Measurements from ENCODE around the gene ERFL. TPM values are rescaled to one million over a fixed set of nuclear protein-coding genes. Genes with fewer than 3 reads are reported as not detected.

The ERFL gene
- total RNA-seq, 1 experiment from 2014 or later, result 0.79 TPM

- no peak for DNase-seq (ENCODE audit: low read depth, low spot score)
- no peaks in the 10 kb centered on the region for H4K20me1 ChIP-seq (ENCODE audit: insufficient read depth)
- H3K9me2 ChIP-seq (ENCODE audit: insufficient read depth), result no peaks in the 10 kb centered on the region
- ChIA-PET POLR2A (no interaction called here), RAD21 (ENCODE audit: low non-redundant PET in 1 of 2, low total read pairs in 2 of 2, uncharacterized antibody in 2 of 2, unreplicated experiment in 2 of 2) (no interaction called here), CTCF (no interaction called here)
- no peaks in the 10 kb centered on the region for H3K9me3 ChIP-seq (ENCODE audit: control insufficient read depth in 1 of 2, insufficient read depth in 1 of 2, low read depth in 1 of 2, low read length in 2 of 2)
- no peaks in the 10 kb centered on the region for H3K79me2 ChIP-seq (ENCODE audit: insufficient read depth, low read length)
- H3K4me3 ChIP-seq (replicated peaks in 1 of 2; ENCODE audit: low read depth in 1 of 2, low read length in 2 of 2), result no peak overlapping the region
- intact Hi-C loops (cut with micrococcal nuclease), result no loop called here
- H3K36me3 ChIP-seq (ENCODE audit: control insufficient read depth in 1 of 2, insufficient read depth in 2 of 2, low read length in 2 of 2), result no peaks in the 10 kb centered on the region
- H3K4me2 ChIP-seq (ENCODE audit: low read length), result no peak overlapping the region
- no peak for TF ChIP-seq CEBPB (IDR thresholded peaks at IDR 0.05; ENCODE audit: low read depth)
- no peak for TF ChIP-seq YY1 (IDR thresholded peaks at IDR 0.05; ENCODE audit: extremely low read depth, insufficient replicate concordance, low read depth, low read length)
- TF ChIP-seq RAD21 (IDR thresholded peaks at IDR 0.05; ENCODE audit: low read depth), result no peak
- no peak for TF ChIP-seq POLR2AphosphoS5 (IDR thresholded peaks at IDR 0.05; ENCODE audit: low read depth, low read length)
- TF ChIP-seq, protein P1, sequence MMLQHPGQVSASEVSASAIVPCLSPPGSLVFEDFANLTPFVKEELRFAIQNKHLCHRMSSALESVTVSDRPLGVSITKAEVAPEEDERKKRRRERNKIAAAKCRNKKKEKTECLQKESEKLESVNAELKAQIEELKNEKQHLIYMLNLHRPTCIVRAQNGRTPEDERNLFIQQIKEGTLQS (IDR thresholded peaks at IDR 0.05), result no peak
- TF ChIP-seq ELF1 (IDR thresholded peaks at IDR 0.05; ENCODE audit: borderline replicate concordance, low read depth), result no peak
- TF ChIP-seq TCF7L2 (IDR thresholded peaks at IDR 0.05; ENCODE audit: borderline replicate concordance, extremely low read depth, insufficient read depth, insufficient read length), result no peak
- TF ChIP-seq MAX (IDR thresholded peaks at IDR 0.05), result no peak
- TF ChIP-seq SIN3A (IDR thresholded peaks at IDR 0.05; ENCODE audit: low read depth), result no peak
- no peak for TF ChIP-seq ZNF274 (IDR thresholded peaks at IDR 0.05; ENCODE audit: low read depth, low read length)
- TF ChIP-seq CBX3 (IDR thresholded peaks at IDR 0.05; ENCODE audit: low read depth), result no peak
- no peak for TF ChIP-seq SP1 (IDR thresholded peaks at IDR 0.05; ENCODE audit: low read depth)
- no peak for TF ChIP-seq CTCF (IDR thresholded peaks at IDR 0.05 in 2 of 3, conservative IDR thresholded peaks at IDR 0.05 in 1 of 3; ENCODE audit: borderline replicate concordance in 1 of 3, insufficient read depth in 1 of 3, low read depth in 2 of 3, low read length in 2 of 3)
- TF ChIP-seq POLR2A (IDR thresholded peaks at IDR 0.05; ENCODE audit: borderline replicate concordance, extremely low read depth, insufficient read depth, insufficient read length), result no peak
- TF ChIP-seq ZFX (IDR thresholded peaks at IDR 0.05), result no peak
- no peak for TF ChIP-seq SRF (IDR thresholded peaks at IDR 0.05; ENCODE audit: low read depth)
- TF ChIP-seq EGR1 (IDR thresholded peaks at IDR 0.05; ENCODE audit: low read depth), result no peak
- no peaks in the 10 kb centered on the region; the same call in 1 of the 2 replicates for H3K27me3 ChIP-seq (ENCODE audit: insufficient read depth, low read length)
- no TSS peak for BruUV-seq (replicated peaks)
- no peaks in the 10 kb centered on the region for H3K4me1 ChIP-seq (ENCODE audit: control insufficient read depth in 1 of 2, insufficient read depth in 2 of 2, low read length in 2 of 2)
- no peak for ATAC-seq
- no peak overlapping the region for H2AFZ ChIP-seq (ENCODE audit: low read depth, low read length, poor library complexity, severe bottlenecking)
- H3K27ac ChIP-seq (ENCODE audit: low read depth, low read length), result no peak overlapping the region
- no peak overlapping the region for H3K9ac ChIP-seq (ENCODE audit: low read length)
These were observed 10.6 kb downstream of the ERFL start for GRCh38 chr19:41917676-41918075.

Data from HCT116 (cell line).